Eye (tissue), 1 donor: ENCODE data around the gene BLM.

Source experiments
- DNase-seq: peaks from one replicate; pipeline ENCODE4 v3.0.0-alpha.2; 2015

Gene BLM

DNA sequence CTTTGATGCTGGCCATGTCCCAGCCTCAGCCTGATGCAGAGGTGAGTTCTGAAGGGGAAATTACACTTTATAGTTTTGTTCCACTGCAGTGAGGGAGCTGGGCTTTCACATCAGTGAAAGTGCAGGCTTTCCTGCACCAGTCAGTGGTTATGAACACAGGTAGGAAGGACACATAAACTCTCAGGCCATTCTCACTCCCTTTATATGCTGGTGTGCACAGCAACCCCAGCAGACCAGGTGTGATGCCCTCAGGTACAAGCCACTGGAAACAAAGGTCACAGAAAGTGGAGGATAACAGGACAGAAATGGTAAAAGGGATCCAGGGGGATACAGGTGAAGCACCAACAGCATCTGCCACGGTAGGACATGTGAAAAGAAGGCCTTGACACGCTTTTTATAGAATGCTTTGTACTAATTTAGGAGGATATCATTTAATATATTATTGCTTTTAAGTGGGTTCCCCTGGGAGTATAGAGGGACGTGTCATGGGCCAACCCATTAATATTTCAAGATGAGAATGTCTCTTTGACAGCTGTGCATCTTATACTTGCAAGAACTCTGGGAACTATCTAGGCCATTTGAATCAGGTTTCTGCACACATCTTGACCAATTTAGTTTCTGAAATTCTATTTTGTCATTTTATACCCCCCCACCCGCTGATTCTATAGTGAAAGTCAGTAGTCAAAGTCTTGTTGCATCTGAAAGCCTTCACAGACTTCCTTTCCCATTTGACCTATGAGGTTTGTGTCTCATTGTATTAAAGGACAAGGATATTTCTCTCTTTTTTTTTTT is 25.0 kb upstream of the BLM start:
- no peak for DNase-seq

- no peak for DNase-seq
Measured at GRCh38 chr15:90694987-90695386, 22.2 kb upstream of the BLM start.

DNA sequence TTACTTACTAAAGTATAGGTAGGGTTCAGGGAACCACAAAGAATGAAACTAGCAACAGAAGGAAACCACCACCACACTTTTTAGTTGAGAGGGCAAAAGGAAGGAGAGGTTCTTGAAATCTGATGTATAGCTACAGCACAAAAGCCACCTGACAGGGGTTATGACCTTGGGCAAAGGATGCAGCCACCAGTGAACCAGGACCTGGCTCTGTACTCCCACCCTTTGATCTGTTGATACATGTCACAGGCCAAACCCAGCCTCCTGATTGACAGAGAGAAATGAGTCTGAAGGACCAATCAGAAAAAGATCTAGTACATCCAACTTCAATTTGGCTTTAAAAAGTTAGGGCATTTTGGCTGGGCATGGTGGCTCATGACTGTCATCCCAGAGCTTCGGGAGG is 20.0 kb upstream of the BLM start:
- DNase-seq, result no peak

DNA sequence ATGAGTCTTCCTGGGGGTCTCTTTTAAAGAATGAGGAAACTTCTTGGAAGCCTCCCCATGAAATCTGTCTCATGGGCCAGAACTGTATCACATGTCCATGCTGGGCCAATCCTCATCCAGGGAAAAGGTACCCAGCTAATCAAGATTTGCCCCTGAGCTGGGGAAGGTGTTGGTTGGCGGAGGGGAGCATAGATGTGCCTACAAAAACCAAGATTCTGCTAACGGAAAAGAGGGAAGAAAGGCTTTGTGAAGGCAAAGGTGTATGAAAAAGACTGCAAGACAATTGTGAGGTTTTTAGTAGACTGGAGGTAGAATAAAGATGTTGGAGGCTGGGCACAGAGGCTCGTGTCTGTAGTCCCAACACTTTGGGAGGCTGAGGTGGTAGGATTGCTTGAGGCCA is 18.5 kb upstream of the BLM start:
- DNase-seq, result no peak

- DNase-seq, result no peak
Measured at GRCh38 chr15:90701048-90701447, 16.1 kb upstream of the BLM start.

- no peak for DNase-seq
Measured at GRCh38 chr15:90701880-90702630, 15.1 kb upstream of the BLM start.

- DNase-seq, result no peak
Measured at GRCh38 chr15:90703455-90703854, 13.7 kb upstream of the BLM start.

- DNase-seq, result no peak
Measured at GRCh38 chr15:90705212-90705611, 11.9 kb upstream of the BLM start.

GRCh38 chr15:90706394-90707327 is 10.5 kb upstream of the BLM start:
- DNase-seq, result no peak

DNA sequence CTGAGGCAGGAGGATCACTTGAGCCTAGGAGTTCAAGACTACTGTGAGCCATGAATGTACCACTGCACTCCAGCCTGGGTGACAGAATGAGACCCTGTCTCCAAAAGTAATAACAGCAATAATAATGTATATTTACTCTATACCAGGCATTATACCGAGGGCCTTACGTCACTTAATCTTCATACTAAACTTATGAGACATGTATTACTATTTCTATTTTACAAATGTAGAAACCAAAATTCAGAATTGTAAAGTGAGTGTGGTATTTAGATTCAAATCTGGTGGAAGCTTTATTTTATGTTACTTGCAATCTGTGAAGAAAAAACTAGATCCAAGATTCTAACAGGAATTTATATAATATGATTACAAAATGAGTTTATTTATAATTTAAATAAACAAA is 9.7 kb upstream of the BLM start:
- no peak for DNase-seq

GRCh38 chr15:90708516-90708915 is 8.6 kb upstream of the BLM start:
- DNase-seq, result no peak

- no peak for DNase-seq
Measured at GRCh38 chr15:90709278-90709677, 7.9 kb upstream of the BLM start.

DNA sequence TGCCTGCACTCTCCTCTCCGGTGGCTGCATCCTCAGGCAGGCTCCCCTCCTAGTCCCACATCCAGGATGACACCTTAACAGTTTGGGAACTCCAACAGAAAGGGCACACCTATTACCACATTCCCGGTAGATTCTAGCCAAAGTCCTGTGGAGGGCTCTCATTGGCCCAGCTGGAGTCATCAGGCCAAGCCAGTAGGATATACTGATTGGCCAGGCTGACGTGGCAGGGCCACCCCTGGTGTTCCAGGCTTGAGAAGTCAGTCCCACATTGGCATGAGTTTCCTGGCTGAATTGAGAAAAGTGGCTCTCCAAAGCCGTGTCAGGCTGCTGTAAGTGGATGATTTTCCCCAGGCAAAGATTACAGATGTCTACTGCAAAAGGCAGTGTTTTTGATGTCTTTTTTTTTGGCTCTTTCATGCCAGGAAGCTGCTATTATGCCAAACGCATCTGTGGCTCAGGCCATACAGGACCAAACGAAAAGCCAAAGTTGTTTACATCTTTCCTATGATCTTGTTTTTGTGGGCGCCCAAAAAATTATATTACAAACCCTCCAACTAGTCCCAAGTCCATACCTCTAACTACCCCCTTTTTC is 6.6 kb upstream of the BLM start:
- no peak for DNase-seq

DNA sequence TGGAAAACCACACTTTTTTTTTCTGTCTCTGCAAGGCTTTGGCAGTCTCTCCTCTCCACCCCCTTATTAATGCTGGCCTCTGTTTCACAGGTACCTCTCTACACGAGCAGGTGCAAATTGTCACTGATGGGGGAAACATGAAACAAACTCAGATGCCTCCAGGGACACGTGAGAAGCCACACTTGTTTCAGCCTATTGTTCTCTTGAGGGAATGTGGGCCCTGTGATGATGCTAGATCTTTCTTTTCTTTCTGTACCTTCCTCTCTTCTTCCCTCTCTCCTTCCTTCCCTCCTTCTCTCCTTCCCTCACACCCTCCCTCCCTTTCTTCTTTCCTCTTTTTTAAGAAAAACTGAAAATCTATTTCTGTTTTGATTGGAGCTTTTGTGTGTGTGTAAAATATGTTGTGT is 5.7 kb upstream of the BLM start:
- DNase-seq, result no peak

- DNase-seq, result no peak
Measured at GRCh38 chr15:90711842-90712241, 5.3 kb upstream of the BLM start.

DNA sequence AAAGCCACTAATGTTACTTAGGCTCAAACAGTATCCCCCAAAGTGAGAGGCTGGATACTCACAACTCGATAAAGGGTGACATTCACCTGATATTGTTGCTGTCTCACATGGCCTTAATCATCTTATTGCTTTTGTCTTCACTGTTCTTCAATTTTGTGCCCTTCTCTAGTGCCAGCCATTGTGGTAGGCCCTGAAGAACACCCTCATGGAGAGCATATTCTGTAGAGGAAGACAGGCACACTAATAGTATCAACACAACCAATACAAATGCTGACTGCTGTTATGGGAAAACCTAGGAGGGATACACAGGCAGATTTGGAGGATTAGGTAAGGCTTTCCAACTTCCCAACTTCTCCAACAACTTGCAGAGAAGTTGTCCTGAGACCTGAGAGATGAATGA is 4.1 kb upstream of the BLM start:
- DNase-seq, result no peak

DNA sequence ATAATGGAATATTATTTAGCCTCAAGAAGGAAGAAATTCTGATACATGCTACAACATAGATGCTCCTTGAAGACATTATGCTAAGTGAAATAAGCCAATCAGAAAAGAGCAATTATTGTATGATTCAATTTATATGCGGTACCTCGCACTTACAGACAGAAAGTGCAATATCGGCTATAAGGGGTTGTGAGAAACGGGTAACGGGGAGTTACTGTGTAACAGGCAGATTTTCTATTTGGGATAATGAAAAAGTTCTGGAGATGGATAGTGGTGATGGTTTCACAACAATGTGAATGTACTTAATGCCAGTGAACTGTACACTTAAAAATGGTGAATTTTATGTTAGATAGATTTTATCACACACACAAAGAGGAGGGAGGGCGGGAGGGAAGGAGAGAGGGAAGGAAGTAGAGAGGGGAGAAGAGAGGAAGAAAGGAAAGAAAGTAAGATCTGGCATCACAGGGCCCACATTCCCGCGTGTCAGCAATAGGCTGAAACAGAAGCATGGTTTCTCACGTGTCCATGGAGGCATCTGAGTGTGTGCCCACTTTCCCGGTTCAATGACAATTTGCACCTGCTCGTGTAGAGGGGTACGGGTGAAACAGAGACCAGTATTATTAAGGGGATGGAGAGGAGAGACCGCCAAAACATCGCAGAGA is 700 bp upstream of the BLM start:
- peak; percentile 42 for DNase-seq

- no peak for DNase-seq
Measured at GRCh38 chr15:90718232-90718631, 1.1 kb downstream of the BLM start.

- DNase-seq, result no peak
Measured at GRCh38 chr15:90720131-90720530, 3.0 kb downstream of the BLM start.

- DNase-seq, result no peak
Measured at GRCh38 chr15:90729261-90729660, 12.1 kb downstream of the BLM start.

DNA sequence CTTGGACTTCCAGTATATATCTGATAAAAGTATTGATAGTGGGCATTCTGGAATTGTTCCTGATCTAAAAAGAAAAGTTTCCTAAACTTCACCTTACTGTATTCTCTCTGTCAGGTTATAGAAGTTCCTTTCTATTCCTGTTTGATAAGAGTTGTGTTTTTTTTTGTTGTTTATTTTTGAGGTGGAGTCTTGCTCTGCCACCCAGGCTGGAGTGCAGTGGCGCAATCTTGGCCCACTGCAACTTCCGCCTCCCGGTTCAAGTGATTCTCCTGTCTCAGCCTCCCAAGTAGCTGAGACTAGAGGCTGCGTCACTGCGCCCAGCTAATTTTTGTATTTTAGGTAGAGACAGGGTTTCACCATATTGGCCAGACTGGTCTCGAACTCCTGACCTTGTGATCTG is 13.1 kb downstream of the BLM start:
- no peak for DNase-seq

GRCh38 chr15:90735923-90736322 is 18.8 kb downstream of the BLM start:
- DNase-seq, result no peak
